Pancreas (tissue), 10 donors: ENCODE results near the gene NSMF. TPM values are rescaled to one million over a fixed set of nuclear protein-coding genes. Genes with fewer than 3 reads are reported as not detected.

Source experiments
- ATAC-seq, 4 donors: fragments of 200-7000 bp; cut with Tn5 transposase; one replicate each; pipeline versions ENCODE4 v1.8.0 to v1.9.1; 2020; ENCODE audit warnings: mild to moderate bottlenecking in 4 of 4, moderate library complexity in 4 of 4
- DNase-seq, 6 donors: peaks; one replicate each; pipeline ENCODE4 v3.0.0-alpha.2; 2020
- FAIRE-seq: peaks from 2 replicates; lab custom pipeline; 2012; peaks lifted over from hg19 to GRCh38; lab: Jason Lieb, UNC
- H3K27ac ChIP-seq, 4 donors: fragments of 200-600 bp; sonication (generic); 1 replicate in 3 of 4; 2 replicates in 1 of 4; pipeline versions ENCODE4 v1.5.0 to v1.8.0; 2020
- H3K27me3 ChIP-seq, 4 donors: fragments of 200-600 bp; one replicate each; pipeline ENCODE4 v1.8.0; 2021
- H3K36me3 ChIP-seq, 3 donors: fragments of 200-600 bp; sonication (generic) in 1 of 3; one replicate each; pipeline versions ENCODE4 v1.5.0 to v1.8.0; 2020 to 2021
- H3K4me1 ChIP-seq, 3 donors: fragments of 200-600 bp; one replicate each; pipeline ENCODE4 v1.8.0; 2021
- H3K4me3 ChIP-seq, 4 donors: fragments of 200-600 bp; sonication (generic) in 2 of 4; one replicate each; pipeline versions ENCODE4 v1.5.0 to v1.8.0; 2020 to 2021
- H3K9me3 ChIP-seq, 4 donors: fragments of 200-600 bp; one replicate each; pipeline ENCODE4 v1.8.0; 2021
- WGBS, 2 donors: extraction: QIAGEN DNeasy Blood & Tissue Kit; methylation state at CpG; one replicate each; pipeline ENCODE4 v1.1.7; 2013; 5-methylcytosine and 5-hydroxymethylcytosine counted together
- intact Hi-C, 3 donors: fragments of 100-400 bp; cut with DNase I; formaldehyde crosslinking; loops; one replicate each; pipeline versions ENCODE4 v1.11.1 to v1.14.2; 2022
- polyA plus RNA-seq, 2 donors: library from polyadenylated mRNA; stranded (reverse); fragments of 200-250 nt; gene quantifications; one replicate each; pipeline ENCODE4 v1.2.3, GENCODE V29; 2013
- total RNA-seq, 6 donors: library from RNA; stranded (reverse); fragmentation: NEBNext Ultra II Directional in 4 of 6; extraction: Animal tissue kit (Norgen Biotek cat#: 25700) in 4 of 6; gene quantifications; one replicate each; pipeline versions ENCODE4 v1.2.1 to v1.2.4, GENCODE V29; 2021 to 2023
- TF ChIP-seq, protein P1 (sequence below), 4 donors: fragments of 200-600 bp; sonication (generic) in 3 of 4; IDR thresholded peaks; one replicate each; pipeline versions ENCODE4 v1.5.0 to v1.8.0; 2021; ENCODE audit warnings: antibody characterized with exemption in 4 of 4
- donor health status: healthy with polysubstance abuse.
- donor health status: DM: no; HTN: no; CAD: no; lungs with moderate emphysema.
- donor health status: DM: no; HTN: no; CAD: no.
- donor health status: control.
- donor health status: control.
- donor health status: Bipolar disorder and iron deficiency.
- donor health status: DM: yes; HTN: yes; CAD: no.
- donor health status: DM: no; HTN: no; CAD: no.
- donor health status: DM: no; HTN: no; CAD: no.
- donor health status: DM: yes; HTN: yes; CAD: no.

Gene NSMF
- total and polyA plus RNA-seq, 8 donors, result 22.0 to 81.0 (median 30.0) TPM

DNA sequence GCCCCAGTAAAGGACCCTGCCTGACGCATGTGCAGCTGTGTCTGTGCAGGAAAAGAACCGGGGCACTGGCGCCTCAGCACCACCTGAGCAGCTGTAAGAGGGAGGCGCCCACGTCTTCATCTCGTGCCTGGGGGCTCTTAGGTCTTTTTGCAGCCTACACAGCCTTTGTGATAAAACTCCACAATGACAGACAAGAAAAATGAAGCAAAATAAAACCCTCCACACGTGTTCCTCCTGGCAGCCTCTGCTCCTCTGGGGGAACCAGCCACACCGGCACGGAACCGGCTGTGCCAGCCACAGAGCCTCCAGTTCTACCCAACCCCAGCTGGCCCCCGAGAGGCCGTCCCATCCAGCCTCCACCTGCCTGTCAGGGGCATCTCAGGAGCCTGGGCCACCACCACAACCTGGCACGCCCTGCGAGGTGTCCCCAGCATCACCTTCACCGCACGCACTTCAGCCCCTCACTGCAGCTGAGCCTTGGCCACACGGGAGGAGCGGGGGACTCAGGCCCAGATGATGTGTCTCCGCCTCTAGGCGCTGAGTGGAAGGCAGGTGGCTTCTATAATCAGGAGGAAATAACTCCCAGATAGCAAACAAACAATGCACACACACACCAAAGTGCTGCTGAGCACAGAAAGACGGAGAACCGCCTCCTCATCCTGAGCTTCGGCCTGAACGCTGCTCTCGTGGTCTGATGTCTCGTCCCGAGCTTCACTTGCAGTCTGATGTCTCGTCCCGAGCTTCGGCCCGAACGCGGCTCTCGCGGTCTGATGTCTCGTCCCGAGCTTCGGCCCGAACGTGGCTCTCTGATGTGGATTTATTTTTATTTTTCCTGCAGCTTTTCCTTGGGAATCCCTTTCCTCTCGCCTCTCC lies 28.6 kb upstream of the NSMF start:
- peak overlapping the region in 1 of 4 donors; percentile 26 for H3K27ac ChIP-seq
- peaks cover 0 to 4% (median 3%) of the 10 kb centered on the region in 3 donors for H3K4me1 ChIP-seq
- DNase-seq, result peak in 4 of 6 donors; percentile 21 to 77 (median 47)
- H3K27me3 ChIP-seq, result no peaks in the 10 kb centered on the region
- no peaks in the 10 kb centered on the region for H3K36me3 ChIP-seq
- H3K4me3 ChIP-seq, result peak overlapping the region in 2 of 4 donors; percentile 11 to 13
- peak; percentile 65 to 71 (median 70) for ATAC-seq
- intact Hi-C loops, result no loop called here
- no peak for FAIRE-seq
- H3K9me3 ChIP-seq, result no peaks in the 10 kb centered on the region
- TF ChIP-seq, protein P1, sequence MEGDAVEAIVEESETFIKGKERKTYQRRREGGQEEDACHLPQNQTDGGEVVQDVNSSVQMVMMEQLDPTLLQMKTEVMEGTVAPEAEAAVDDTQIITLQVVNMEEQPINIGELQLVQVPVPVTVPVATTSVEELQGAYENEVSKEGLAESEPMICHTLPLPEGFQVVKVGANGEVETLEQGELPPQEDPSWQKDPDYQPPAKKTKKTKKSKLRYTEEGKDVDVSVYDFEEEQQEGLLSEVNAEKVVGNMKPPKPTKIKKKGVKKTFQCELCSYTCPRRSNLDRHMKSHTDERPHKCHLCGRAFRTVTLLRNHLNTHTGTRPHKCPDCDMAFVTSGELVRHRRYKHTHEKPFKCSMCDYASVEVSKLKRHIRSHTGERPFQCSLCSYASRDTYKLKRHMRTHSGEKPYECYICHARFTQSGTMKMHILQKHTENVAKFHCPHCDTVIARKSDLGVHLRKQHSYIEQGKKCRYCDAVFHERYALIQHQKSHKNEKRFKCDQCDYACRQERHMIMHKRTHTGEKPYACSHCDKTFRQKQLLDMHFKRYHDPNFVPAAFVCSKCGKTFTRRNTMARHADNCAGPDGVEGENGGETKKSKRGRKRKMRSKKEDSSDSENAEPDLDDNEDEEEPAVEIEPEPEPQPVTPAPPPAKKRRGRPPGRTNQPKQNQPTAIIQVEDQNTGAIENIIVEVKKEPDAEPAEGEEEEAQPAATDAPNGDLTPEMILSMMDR (IDR thresholded peaks at IDR 0.05), result no peak
- 41 to 44% methylated on average over 41 of the region's 41 CpGs for WGBS, 2 donors

DNA sequence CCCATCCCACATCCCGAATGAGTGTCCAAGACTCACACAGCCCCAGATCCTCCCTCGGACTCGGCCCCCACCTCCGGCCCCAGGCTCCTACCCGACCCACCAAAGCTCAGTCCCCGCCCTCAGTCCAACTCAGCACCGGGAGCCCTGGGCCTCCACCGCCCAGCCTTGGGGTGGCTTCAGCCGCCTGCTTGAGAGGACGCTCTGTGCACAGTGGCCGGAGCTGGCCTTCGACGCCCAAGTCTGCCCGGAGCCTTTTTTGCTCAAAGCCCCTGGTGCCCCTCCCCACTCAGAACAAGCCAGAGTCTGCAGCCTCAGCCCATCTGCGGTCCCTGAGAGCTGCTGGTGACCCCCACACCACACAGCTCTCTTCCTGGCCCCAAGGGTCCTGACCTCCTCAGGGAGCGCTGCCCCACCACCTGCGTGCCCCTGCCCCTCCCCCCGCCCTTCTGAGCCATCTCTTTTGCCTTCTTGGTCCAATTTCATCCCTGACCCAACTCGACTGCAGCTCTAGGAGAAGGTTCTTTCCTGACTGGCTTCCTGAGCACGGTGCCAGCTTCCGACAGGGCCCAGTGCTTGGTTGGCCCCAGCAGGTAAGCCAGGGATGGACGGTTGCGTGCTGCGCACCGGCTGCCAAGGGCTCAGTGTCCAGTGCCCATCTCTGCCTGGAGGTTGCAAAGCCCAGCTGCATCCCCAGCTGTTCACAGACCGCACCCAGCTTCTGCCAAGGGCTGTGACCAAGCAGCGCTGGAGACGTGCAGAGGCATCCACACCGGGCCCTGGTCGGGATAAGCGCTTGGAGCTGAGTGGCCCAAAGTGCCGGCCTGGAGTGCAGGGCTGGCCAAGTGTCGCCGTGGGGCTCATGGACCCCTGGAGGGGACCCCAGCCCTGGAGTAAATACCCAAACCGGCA lies 27.7 kb upstream of the NSMF start:
- H3K4me3 ChIP-seq, result no peak overlapping the region
- ATAC-seq (peak in 3 of 4 donors; percentile 5 to 19 (median 12)), FAIRE-seq (no peak), DNase-seq (peak in 3 of 6 donors; percentile 44 to 75 (median 46))
- intact Hi-C loops, result no loop called here
- no peak overlapping the region for H3K27ac ChIP-seq
- TF ChIP-seq, protein P1 (IDR thresholded peaks at IDR 0.05), result no peak
- WGBS, 2 donors, result 69 to 76% methylated on average over 35 of the region's 35 CpGs
- H3K4me1 ChIP-seq, result peaks cover 0 to 4% (median 3%) of the 10 kb centered on the region in 3 donors
- H3K9me3 ChIP-seq, result no peaks in the 10 kb centered on the region
- no peaks in the 10 kb centered on the region for H3K27me3 ChIP-seq
- H3K36me3 ChIP-seq, result no peaks in the 10 kb centered on the region

DNA sequence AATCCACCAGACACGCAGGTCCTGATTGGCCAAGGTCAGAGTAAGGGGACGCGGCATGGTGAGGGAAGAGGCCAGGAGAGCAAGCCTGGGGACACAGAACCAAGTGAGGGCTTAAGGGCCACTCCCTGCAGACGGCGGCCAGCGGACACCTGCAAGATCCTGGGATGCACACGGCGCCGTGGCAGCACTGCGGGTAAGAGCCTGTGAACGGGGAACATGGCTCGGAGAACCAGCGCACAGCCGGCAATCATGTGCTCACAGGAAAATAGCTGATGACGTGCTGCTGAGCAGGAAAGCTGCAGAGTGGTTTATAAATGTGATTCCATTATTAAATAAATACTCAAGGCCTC lies 27.0 kb upstream of the NSMF start:
- 87 to 90% methylated on average over 15 of the region's 15 CpGs for WGBS, 2 donors
- no peak for ATAC-seq
- H3K4me1 ChIP-seq, result peaks cover 0 to 4% (median 3%) of the 10 kb centered on the region in 3 donors
- intact Hi-C loops, result no loop called here
- no peak for DNase-seq
- H3K27ac ChIP-seq, result no peak overlapping the region
- TF ChIP-seq, protein P1 (IDR thresholded peaks at IDR 0.05), result no peak
- H3K9me3 ChIP-seq, result no peaks in the 10 kb centered on the region
- FAIRE-seq, result no peak
- H3K27me3 ChIP-seq, result no peaks in the 10 kb centered on the region
- no peak overlapping the region for H3K4me3 ChIP-seq
- no peaks in the 10 kb centered on the region for H3K36me3 ChIP-seq

DNA sequence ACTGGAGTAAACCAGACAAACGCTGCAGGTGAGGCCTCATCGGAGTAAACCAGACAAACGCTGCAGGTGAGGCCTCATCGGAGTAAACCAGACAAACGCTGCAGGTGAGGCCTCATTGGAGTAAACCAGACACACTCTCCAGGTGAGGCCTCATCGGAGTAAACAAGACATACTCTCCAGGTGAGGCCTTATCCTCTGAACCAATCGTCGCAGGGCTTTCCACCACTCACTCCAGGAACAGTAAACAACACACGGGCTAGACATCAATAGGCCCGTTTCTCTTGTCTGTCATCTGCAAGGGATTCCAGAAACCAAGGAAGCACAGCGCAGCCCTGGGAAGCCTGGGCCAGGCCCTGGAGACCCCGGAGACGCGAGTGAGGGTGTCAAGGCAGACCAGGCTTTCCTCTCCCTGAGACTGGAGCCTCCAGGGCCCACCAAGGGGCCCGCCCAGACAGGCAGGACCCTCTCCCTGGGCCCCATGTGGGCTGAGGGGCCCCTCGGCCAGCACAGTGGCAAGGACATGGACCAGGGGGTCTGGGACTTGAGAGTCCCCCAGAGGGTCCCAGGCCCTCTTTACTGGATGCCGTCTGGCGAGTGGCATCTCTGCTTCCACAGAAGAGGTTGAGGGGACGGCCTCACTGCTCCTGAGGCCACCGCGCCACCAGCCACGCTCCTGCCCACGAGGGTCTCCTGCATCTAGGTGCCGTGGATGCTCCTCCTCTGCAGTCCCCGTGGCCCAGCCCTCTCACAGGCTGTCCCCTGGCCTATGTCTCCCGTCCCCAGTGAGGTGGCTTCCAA lies 26.4 kb upstream of the NSMF start:
- DNase-seq (peak in 1 of 6 donors; percentile 50), FAIRE-seq (no peak), ATAC-seq (no peak)
- H3K4me1 ChIP-seq, result peaks cover 0 to 4% (median 3%) of the 10 kb centered on the region in 3 donors
- no peaks in the 10 kb centered on the region for H3K9me3 ChIP-seq
- intact Hi-C loops, result no loop called here
- H3K4me3 ChIP-seq, result no peak overlapping the region
- H3K27ac ChIP-seq, result no peak overlapping the region
- 84 to 85% methylated on average over 26 of the region's 26 CpGs for WGBS, 2 donors
- TF ChIP-seq, protein P1 (IDR thresholded peaks at IDR 0.05), result no peak
- no peaks in the 10 kb centered on the region for H3K27me3 ChIP-seq
- H3K36me3 ChIP-seq, result no peaks in the 10 kb centered on the region
